DND-41 (cell line): ENCODE results near the gene MYCN.

Experiments
- ATAC-seq: fragments of 200-7000 bp; cut with Tn5 transposase; 3 replicates; pipeline ENCODE4 v1.9.1; 2021; ENCODE audit warnings: low read depth; ENCODE audit not compliant: insufficient read depth
- DNase-seq: peaks from one replicate; pipeline ENCODE4 v3.0.0-alpha.2; 2020
- H2AFZ ChIP-seq: 2 replicates; pipeline ENCODE4 v1.6.0; 2012; ENCODE audit warnings: low read depth, low read length
- H3K27ac ChIP-seq: 2 replicates; pipeline ENCODE4 v1.5.1; 2012; ENCODE audit warnings: low read length, inconsistent platforms
- H3K27me3 ChIP-seq: fragments of 200-600 bp; sonication (generic); 2 replicates; pipeline ENCODE4 v1.6.0; 2012; ENCODE audit warnings: low read length, mild to moderate bottlenecking, inconsistent platforms; ENCODE audit not compliant: insufficient read depth, poor library complexity
- H3K36me3 ChIP-seq: 2 replicates; pipeline ENCODE4 v1.5.1; 2012; ENCODE audit warnings: low read length, inconsistent platforms; ENCODE audit not compliant: insufficient read depth
- H3K4me1 ChIP-seq: 2 replicates; pipeline ENCODE4 v1.5.1; 2012; ENCODE audit warnings: mild to moderate bottlenecking, low read length; ENCODE audit not compliant: insufficient read depth
- H3K4me2 ChIP-seq: 2 replicates; pipeline ENCODE4 v1.6.0; 2012; ENCODE audit warnings: mild to moderate bottlenecking, moderate library complexity, low read length, inconsistent platforms; ENCODE audit not compliant: insufficient read depth
- H3K4me3 ChIP-seq, 2 experiments: fragments of 200-600 bp in 1 of 2; shearing (Covaris generic) in 1 of 2; 2 replicates each; pipeline ENCODE4 v1.5.1; 2012 to 2016; ENCODE audit warnings: inconsistent platforms in 2 of 2, low read length in 2 of 2, mild to moderate bottlenecking in 2 of 2, low read depth in 1 of 2, moderate library complexity in 1 of 2
- H3K79me2 ChIP-seq: 2 replicates; pipeline ENCODE4 v1.6.0; 2012; ENCODE audit warnings: low read length, inconsistent platforms; ENCODE audit not compliant: insufficient read depth
- H3K9ac ChIP-seq: 2 replicates; pipeline ENCODE4 v1.6.0; 2012; ENCODE audit warnings: low read depth, mild to moderate bottlenecking, inconsistent platforms, low read length, moderate library complexity
- H3K9me3 ChIP-seq: 2 replicates; pipeline ENCODE4 v1.5.1; 2012; ENCODE audit warnings: low read length, moderate library complexity, mild to moderate bottlenecking, inconsistent platforms; ENCODE audit not compliant: insufficient read depth, severe bottlenecking
- H4K20me1 ChIP-seq: 2 replicates; pipeline ENCODE4 v1.6.0; 2012; ENCODE audit warnings: low read length; ENCODE audit not compliant: insufficient read depth
- CTCF ChIP-seq: IDR thresholded peaks from 2 replicates; pipeline ENCODE4 v1.5.1; 2012; ENCODE audit warnings: borderline replicate concordance, low read length, moderate library complexity, mild to moderate bottlenecking; ENCODE audit not compliant: poor library complexity, severe bottlenecking; ENCODE audit errors: extremely low read depth
- EZH2 ChIP-seq: IDR thresholded peaks from 3 replicates; pipeline ENCODE4 v1.6.1; 2012; ENCODE audit warnings: borderline replicate concordance, low read depth, mild to moderate bottlenecking, moderate library complexity, low read length, inconsistent platforms; ENCODE audit not compliant: severe bottlenecking

MYCN gene

GRCh38 chr2:15940661-15941480 is 521 bp downstream of the MYCN start:
- Histone ChIP-seq H3K9ac (no peak overlapping the region), H4K20me1 (no peaks in the 10 kb centered on the region), H3K9me3 (no peaks in the 10 kb centered on the region), H3K79me2 (no peaks in the 10 kb centered on the region), H2AFZ (no peak overlapping the region), H3K36me3 (no peaks in the 10 kb centered on the region), H3K4me1 (peaks cover 8% of the 10 kb centered on the region), H3K27me3 (no peaks in the 10 kb centered on the region), H3K4me2 (no peak overlapping the region), H3K4me3 (no peak overlapping the region), H3K27ac (no peak overlapping the region)
- ATAC-seq (no peak), DNase-seq (no peak)
- TF ChIP-seq CTCF = no peak
- no peak for TF ChIP-seq EZH2

- DNase-seq = no peak
- no peak overlapping the region for H2AFZ ChIP-seq
- no peaks in the 10 kb centered on the region for H3K36me3 ChIP-seq
- H3K4me1 ChIP-seq = peaks cover 8% of the 10 kb centered on the region
- no peaks in the 10 kb centered on the region for H3K27me3 ChIP-seq
- no peaks in the 10 kb centered on the region for H3K79me2 ChIP-seq
- no peak overlapping the region for H3K27ac ChIP-seq
- H3K4me2 ChIP-seq = no peak overlapping the region
- TF ChIP-seq CTCF (no peak), EZH2 (no peak)
- no peak overlapping the region for H3K4me3 ChIP-seq
- H4K20me1 ChIP-seq = no peaks in the 10 kb centered on the region
- ATAC-seq = no peak
- H3K9me3 ChIP-seq = no peaks in the 10 kb centered on the region
- H3K9ac ChIP-seq = no peak overlapping the region
These were observed 1.1 kb downstream of the MYCN start for GRCh38 chr2:15941481-15941850.

GRCh38 chr2:15941871-15942710 is 1.7 kb downstream of the MYCN start:
- ATAC-seq (no peak), DNase-seq (no peak)
- TF ChIP-seq EZH2 (no peak), CTCF (no peak)
- Histone ChIP-seq H2AFZ (no peak overlapping the region), H4K20me1 (no peaks in the 10 kb centered on the region), H3K9me3 (no peaks in the 10 kb centered on the region), H3K4me3 (no peak overlapping the region), H3K4me1 (peaks cover 8% of the 10 kb centered on the region), H3K79me2 (no peaks in the 10 kb centered on the region), H3K27ac (no peak overlapping the region), H3K27me3 (no peaks in the 10 kb centered on the region), H3K36me3 (no peaks in the 10 kb centered on the region), H3K4me2 (no peak overlapping the region), H3K9ac (no peak overlapping the region)
